IPS-18a (cell line): ENCODE results near the gene ATP5PD.

ENCODE experiments used
- H3K27ac ChIP-seq: one replicate; pipeline ENCODE4 v1.5.1; 2013; ENCODE audit warnings: low read length
- H3K27me3 ChIP-seq: one replicate; pipeline ENCODE4 v1.6.1; 2013; ENCODE audit warnings: mild to moderate bottlenecking, low read length; ENCODE audit not compliant: control insufficient read depth, insufficient read depth
- H3K36me3 ChIP-seq: one replicate; pipeline ENCODE4 v1.6.1; 2013; ENCODE audit warnings: low read depth, low read length; ENCODE audit not compliant: control insufficient read depth
- H3K4me1 ChIP-seq: one replicate; pipeline ENCODE4 v1.6.1; 2013; ENCODE audit warnings: low read depth, low read length; ENCODE audit not compliant: control insufficient read depth
- H3K4me3 ChIP-seq: one replicate; pipeline ENCODE4 v1.5.1; 2013; ENCODE audit warnings: low read length
- H3K9ac ChIP-seq: one replicate; pipeline ENCODE4 v1.6.1; 2013; ENCODE audit warnings: mild to moderate bottlenecking, low read length, moderate library complexity
- H3K9me3 ChIP-seq: one replicate; pipeline ENCODE4 v1.6.1; 2013; ENCODE audit warnings: low read depth, low read length; ENCODE audit not compliant: control insufficient read depth

The ATP5PD gene

DNA sequence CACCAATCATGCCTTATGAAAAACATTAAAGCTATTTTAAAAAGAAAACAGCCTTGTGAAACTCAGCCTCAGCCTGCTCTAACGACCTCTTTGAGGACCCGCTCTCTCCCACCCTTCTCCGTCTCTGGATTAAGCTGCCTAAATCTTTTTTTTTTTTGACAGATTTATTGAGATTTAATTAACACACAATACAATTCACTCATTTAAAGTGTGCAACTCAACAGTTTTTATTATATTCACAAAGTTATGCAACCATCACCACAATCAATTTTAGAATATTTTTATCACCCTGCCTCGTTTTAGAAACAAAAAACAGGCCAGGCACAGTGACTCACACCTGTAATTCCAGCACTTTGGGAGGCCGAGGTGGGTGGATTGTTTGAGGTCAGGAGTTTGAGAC lies 50.9 kb downstream of the ATP5PD start:
- no peak overlapping the region for H3K9ac ChIP-seq
- no peaks in the 10 kb centered on the region for H3K4me1 ChIP-seq
- no peak overlapping the region for H3K4me3 ChIP-seq
- no peak overlapping the region for H3K27ac ChIP-seq
- H3K9me3 ChIP-seq = no peaks in the 10 kb centered on the region
- peaks cover 5% of the 10 kb centered on the region for H3K36me3 ChIP-seq
- no peaks in the 10 kb centered on the region for H3K27me3 ChIP-seq

DNA sequence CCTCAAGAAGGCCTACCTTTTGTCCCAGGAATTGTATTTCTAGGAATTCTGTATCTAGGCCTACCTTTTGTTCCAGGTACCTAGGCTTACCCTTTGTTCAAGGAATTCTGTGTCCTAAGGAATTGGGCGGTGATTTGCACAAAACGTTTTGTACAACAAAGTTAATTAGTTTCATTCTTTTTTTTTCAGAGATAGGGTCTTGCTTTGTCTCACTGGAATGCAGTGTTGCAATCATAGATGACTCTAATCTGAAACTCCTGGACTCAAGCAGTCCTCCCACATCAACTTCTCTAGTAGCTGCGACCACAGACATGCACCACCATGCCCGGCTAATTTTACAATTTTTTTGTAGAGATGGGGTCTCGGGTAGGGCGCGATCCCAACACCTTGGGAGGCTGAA lies 52.3 kb downstream of the ATP5PD start:
- Histone ChIP-seq H3K27me3 (no peaks in the 10 kb centered on the region), H3K27ac (no peak overlapping the region), H3K9me3 (no peaks in the 10 kb centered on the region), H3K36me3 (peaks cover 2% of the 10 kb centered on the region), H3K9ac (no peak overlapping the region), H3K4me3 (no peak overlapping the region), H3K4me1 (no peaks in the 10 kb centered on the region)

DNA sequence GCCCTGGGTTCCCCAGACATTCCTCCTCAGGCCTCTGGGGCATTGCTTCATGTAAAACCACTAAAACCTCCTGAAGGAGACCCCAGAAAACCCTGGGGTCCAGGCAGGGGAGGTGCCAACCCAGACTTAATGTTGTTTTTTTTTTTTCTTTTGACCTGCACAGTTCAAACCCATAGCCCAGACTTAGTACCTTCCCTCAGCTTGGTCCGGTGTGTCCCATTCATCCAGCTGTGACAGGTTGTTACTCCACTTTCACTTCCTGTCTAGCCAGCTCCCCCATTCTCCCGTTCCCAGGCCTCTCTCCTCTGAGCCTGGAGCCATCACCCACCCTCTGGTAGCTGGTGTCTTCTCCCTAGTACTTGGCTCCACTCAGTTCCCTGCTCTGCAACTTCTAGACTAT lies 54.5 kb downstream of the ATP5PD start:
- Histone ChIP-seq H3K4me3 (no peak overlapping the region), H3K36me3 (no peaks in the 10 kb centered on the region), H3K9ac (no peak overlapping the region), H3K27ac (no peak overlapping the region), H3K9me3 (no peaks in the 10 kb centered on the region), H3K27me3 (no peaks in the 10 kb centered on the region), H3K4me1 (peaks cover 7% of the 10 kb centered on the region)

DNA sequence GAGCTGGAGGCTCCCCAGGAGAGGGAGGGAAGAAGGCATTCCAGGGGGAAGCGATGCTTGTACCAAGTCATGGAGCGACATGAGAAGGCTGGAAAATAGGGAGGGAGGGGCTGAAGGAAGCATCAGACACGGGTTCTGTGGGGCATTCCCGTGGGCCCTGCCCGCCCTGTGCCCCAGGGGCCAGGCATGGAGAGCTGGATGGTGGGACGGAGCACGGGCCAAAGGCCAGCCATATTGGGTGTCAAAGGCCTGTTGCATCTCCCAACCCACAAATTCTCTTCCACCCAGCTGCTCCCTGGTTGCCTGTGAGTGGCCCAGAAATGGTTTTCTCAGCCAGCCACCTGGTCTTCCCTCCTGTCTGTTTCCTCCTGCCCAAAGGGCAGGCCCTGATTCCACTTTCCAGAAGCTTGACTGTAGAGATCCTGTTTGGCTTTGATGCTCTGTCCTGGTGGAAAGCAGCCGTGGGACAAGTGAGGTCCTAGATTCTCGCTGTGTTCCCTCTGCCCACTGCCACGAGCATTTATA lies 56.1 kb downstream of the ATP5PD start:
- Histone ChIP-seq H3K36me3 (no peaks in the 10 kb centered on the region), H3K9ac (no peak overlapping the region), H3K9me3 (no peaks in the 10 kb centered on the region), H3K27ac (no peak overlapping the region), H3K4me3 (no peak overlapping the region), H3K4me1 (peaks cover 10% of the 10 kb centered on the region), H3K27me3 (no peaks in the 10 kb centered on the region)
